Psoas muscle (tissue), 8 donors: ENCODE results near the gene C1QL3. TPM values are rescaled to one million over a fixed set of nuclear protein-coding genes. Genes with fewer than 3 reads are reported as not detected.

ENCODE experiments used
- ATAC-seq, 4 donors: fragments of 200-7000 bp; cut with Tn5 transposase; one replicate each; pipeline ENCODE4 v1.9.1; 2020; ENCODE audit warnings: moderate library complexity in 3 of 4, mild to moderate bottlenecking in 2 of 4
- DNase-seq, 2 donors: peaks; one replicate each; pipeline ENCODE4 v3.0.0-alpha.2; 2020
- H3K27ac ChIP-seq: fragments of 200-600 bp; one replicate; pipeline ENCODE4 v1.8.0; 2022
- H3K27me3 ChIP-seq, 3 donors: fragments of 200-600 bp in 1 of 3; one replicate each; pipeline versions ENCODE4 v1.6.1 to v1.8.0; 2013 to 2022; ENCODE audit warnings: low read length in 2 of 3, mild to moderate bottlenecking in 2 of 3, moderate library complexity in 1 of 3; ENCODE audit not compliant: insufficient read depth in 3 of 3
- H3K36me3 ChIP-seq, 2 donors: fragments of 200-600 bp in 1 of 2; one replicate each; pipeline versions ENCODE4 v1.6.1 to v1.8.0; 2013 to 2022; ENCODE audit warnings: low read depth in 1 of 2, mild to moderate bottlenecking in 1 of 2, moderate library complexity in 1 of 2; ENCODE audit not compliant: insufficient read depth in 1 of 2
- H3K4me1 ChIP-seq: fragments of 200-600 bp; one replicate; pipeline ENCODE4 v1.8.0; 2022
- H3K4me3 ChIP-seq: fragments of 200-600 bp; one replicate; pipeline ENCODE4 v1.8.0; 2022; ENCODE audit warnings: mild to moderate bottlenecking
- H3K9me3 ChIP-seq: fragments of 200-600 bp; one replicate; pipeline ENCODE4 v1.8.0; 2022
- WGBS, 3 donors: extraction: QIAGEN DNeasy Blood & Tissue Kit; methylation state at CpG; one replicate each; pipeline versions ENCODE4 v1.1.6 to v1.1.7; 2013; 5-methylcytosine and 5-hydroxymethylcytosine counted together
- intact Hi-C, 2 donors: fragments of 100-400 bp; cut with DNase I; formaldehyde crosslinking; loops; one replicate each; pipeline versions ENCODE4 v1.11.0 to v1.14.2; 2022
- polyA plus RNA-seq, 3 donors: library from polyadenylated mRNA; stranded (reverse); fragments of 200-250 nt; gene quantifications; one replicate each; pipeline ENCODE4 v1.2.3, GENCODE V29; 2013
- total RNA-seq, 4 donors: library from RNA; stranded (reverse); fragmentation: NEBNext Ultra II Directional in 2 of 4; extraction: Animal tissue kit (Norgen Biotek cat#: 25700) in 2 of 4; gene quantifications; one replicate each; pipeline versions ENCODE4 v1.2.1 to v1.2.4, GENCODE V29; 2021 to 2023
- TF ChIP-seq, protein P1 (sequence below): fragments of 200-600 bp; IDR thresholded peaks from one replicate; pipeline ENCODE4 v1.8.0; 2022; ENCODE audit warnings: antibody characterized with exemption
- donor health status: healthy with polysubstance abuse.
- donor health status: DM: no; HTN: no; CAD: no; lungs with moderate emphysema.
- donor health status: Bipolar disorder and iron deficiency.
- donor health status: healthy.
- donor health status: DM: yes; HTN: yes; CAD: no.
- donor health status: DM: no; HTN: no; CAD: no.
- donor health status: DM: no; HTN: no; CAD: no.
- donor health status: DM: yes; HTN: yes; CAD: no.

The C1QL3 gene
- total and polyA plus RNA-seq, 7 donors: 0.04 to 0.08 TPM; not detected in 5

GRCh38 chr10:16520900-16521299 lies 779 bp downstream of the C1QL3 start:
- intact Hi-C loops: no loop called here
- H3K27ac ChIP-seq: no peak overlapping the region
- no peaks in the 10 kb centered on the region for H3K9me3 ChIP-seq
- peak overlapping the region; percentile 63 for H3K4me3 ChIP-seq
- DNase-seq: peak in 1 of 2 donors; percentile 53
- peak in 2 of 4 donors; percentile 33 to 54 for ATAC-seq
- 0 to 1% (median 0%) methylated on average over 17 to 39 of the region's 39 CpGs for WGBS, 3 donors
- peaks cover 2% of the 10 kb centered on the region for H3K4me1 ChIP-seq
- peaks cover 0 to 29% (median 13%) of the 10 kb centered on the region in 3 donors for H3K27me3 ChIP-seq
- no peaks in the 10 kb centered on the region for H3K36me3 ChIP-seq
- TF ChIP-seq, protein P1, sequence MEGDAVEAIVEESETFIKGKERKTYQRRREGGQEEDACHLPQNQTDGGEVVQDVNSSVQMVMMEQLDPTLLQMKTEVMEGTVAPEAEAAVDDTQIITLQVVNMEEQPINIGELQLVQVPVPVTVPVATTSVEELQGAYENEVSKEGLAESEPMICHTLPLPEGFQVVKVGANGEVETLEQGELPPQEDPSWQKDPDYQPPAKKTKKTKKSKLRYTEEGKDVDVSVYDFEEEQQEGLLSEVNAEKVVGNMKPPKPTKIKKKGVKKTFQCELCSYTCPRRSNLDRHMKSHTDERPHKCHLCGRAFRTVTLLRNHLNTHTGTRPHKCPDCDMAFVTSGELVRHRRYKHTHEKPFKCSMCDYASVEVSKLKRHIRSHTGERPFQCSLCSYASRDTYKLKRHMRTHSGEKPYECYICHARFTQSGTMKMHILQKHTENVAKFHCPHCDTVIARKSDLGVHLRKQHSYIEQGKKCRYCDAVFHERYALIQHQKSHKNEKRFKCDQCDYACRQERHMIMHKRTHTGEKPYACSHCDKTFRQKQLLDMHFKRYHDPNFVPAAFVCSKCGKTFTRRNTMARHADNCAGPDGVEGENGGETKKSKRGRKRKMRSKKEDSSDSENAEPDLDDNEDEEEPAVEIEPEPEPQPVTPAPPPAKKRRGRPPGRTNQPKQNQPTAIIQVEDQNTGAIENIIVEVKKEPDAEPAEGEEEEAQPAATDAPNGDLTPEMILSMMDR: no peak

DNA sequence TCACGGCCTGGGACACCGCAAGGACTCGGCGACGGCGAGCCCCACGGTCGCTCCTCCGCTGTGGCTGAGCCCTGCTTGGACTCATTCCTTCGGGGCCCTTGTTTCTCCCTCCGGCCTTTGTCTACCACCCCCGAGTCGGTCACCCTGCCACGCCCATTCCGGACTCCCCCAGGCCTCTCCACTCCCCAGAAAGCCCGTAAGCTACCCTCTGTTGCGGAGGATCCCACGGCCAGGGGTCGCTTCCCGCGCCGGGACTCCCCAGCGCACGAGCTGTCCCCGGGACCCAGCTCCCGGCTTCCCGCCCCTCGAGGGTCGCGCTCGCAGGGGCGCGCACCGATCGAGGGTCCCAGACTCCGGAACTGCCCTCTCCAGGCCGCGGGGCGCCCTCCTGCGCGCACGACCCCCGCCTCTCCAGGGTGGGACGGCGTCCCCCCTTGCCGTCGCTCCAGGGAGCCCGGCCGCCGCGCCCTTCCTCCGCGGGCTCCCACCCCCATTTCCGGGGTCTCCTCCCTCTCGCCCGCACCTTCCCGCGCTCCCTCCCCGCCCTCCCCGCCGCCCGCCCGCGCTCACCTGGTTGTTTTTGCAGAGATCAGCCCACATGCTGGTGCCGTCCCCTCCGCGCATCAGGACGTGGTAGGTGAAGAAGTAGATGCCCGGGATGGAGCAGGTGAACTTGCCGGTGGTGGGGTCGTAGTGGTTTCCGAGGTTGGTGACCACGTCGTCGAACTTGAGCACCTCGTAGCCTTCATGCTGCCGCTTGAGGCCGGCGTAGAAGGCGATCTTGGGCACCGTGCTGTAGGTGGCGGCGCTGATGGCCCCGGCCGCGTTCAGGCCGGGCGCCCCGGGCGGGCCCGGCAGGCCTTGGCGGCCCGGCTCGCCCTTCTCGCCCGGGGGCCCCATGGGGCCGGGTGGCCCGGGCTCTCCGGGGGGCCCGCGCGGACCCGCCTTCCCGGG lies 1.5 kb downstream of the C1QL3 start:
- H3K4me3 ChIP-seq: peak overlapping the region; percentile 63
- intact Hi-C loops: no loop called here
- H3K36me3 ChIP-seq: no peaks in the 10 kb centered on the region
- ATAC-seq (no peak), DNase-seq (no peak)
- H3K9me3 ChIP-seq: no peaks in the 10 kb centered on the region
- H3K27ac ChIP-seq: no peak overlapping the region
- TF ChIP-seq, protein P1: no peak
- WGBS, 3 donors: 2 to 4% (median 4%) methylated on average over 65 to 104 of the region's 104 CpGs
- H3K4me1 ChIP-seq: peaks cover 2% of the 10 kb centered on the region
- H3K27me3 ChIP-seq: peaks cover 0 to 29% (median 13%) of the 10 kb centered on the region in 3 donors

DNA sequence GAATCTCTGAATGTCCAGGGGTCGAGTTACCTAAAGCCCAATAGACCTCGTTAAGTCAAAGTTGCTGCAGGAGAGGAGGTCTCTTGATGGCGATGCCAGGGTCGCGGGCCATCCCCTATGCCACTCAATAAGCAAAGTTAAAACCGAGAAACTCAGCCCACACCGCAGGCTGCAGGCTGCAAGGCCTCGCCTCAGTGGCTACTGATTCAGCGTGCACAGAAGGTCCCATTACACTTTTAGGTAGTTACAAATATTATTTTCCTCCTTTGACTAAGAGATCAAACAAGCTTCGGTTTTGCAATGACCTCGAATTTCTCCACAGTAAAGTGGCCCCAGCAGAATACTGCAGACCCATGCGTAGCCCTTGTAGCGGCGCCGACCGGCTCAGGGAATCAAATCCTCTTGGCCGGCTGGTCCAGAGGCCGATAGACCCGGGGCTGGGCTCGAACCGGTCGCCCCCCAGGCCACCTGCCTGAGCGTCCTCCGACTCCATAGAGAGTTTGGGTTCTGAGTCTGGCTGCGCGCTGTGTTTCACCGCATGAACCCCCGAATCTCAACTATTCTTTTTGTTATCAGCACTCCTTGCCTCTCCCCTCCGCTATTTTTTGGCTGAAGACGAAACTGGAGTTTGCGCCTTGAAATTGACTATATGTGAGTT lies 2.3 kb downstream of the C1QL3 start:
- Histone ChIP-seq H3K4me3 (peak overlapping the region; percentile 36), H3K4me1 (peaks cover 2% of the 10 kb centered on the region), H3K9me3 (no peaks in the 10 kb centered on the region), H3K27me3 (peaks cover 0 to 29% (median 13%) of the 10 kb centered on the region in 3 donors), H3K27ac (no peak overlapping the region), H3K36me3 (no peaks in the 10 kb centered on the region)
- intact Hi-C loops: no loop called here
- ATAC-seq (no peak), DNase-seq (no peak)
- TF ChIP-seq, protein P1: no peak
- WGBS, 3 donors: 36 to 46% (median 45%) methylated on average over 31 of the region's 31 CpGs

GRCh38 chr10:16518822-16519221 lies 2.9 kb downstream of the C1QL3 start:
- intact Hi-C loops: no loop called here
- 69 to 93% (median 83%) methylated on average over 4 of the region's 4 CpGs for WGBS, 3 donors
- no peak overlapping the region for H3K27ac ChIP-seq
- no peaks in the 10 kb centered on the region for H3K9me3 ChIP-seq
- DNase-seq (no peak), ATAC-seq (no peak)
- peaks cover 0 to 29% (median 13%) of the 10 kb centered on the region in 3 donors for H3K27me3 ChIP-seq
- peaks cover 2% of the 10 kb centered on the region for H3K4me1 ChIP-seq
- TF ChIP-seq, protein P1: peak; percentile 11
- H3K4me3 ChIP-seq: no peak overlapping the region
- no peaks in the 10 kb centered on the region for H3K36me3 ChIP-seq
